Breast epithelium (tissue), 3 donors: ENCODE measurements around the gene F2RL3.

Experiments used
- POLR2A ChIP-seq: fragments of 450-650 bp; IDR thresholded peaks from one replicate; pipeline ENCODE4 v1.6.1; 2016; ENCODE audit warnings: antibody characterized with exemption, mild to moderate bottlenecking, moderate library complexity
- TF ChIP-seq, protein P1 (sequence below), 3 donors: fragments of 450-650 bp; IDR thresholded peaks; one replicate each; pipeline ENCODE4 v1.5.1; 2016 to 2017; ENCODE audit warnings: antibody characterized with exemption in 3 of 3, mild to moderate bottlenecking in 3 of 3, moderate library complexity in 3 of 3

- TF ChIP-seq POLR2A: no peak
- TF ChIP-seq, protein P1, sequence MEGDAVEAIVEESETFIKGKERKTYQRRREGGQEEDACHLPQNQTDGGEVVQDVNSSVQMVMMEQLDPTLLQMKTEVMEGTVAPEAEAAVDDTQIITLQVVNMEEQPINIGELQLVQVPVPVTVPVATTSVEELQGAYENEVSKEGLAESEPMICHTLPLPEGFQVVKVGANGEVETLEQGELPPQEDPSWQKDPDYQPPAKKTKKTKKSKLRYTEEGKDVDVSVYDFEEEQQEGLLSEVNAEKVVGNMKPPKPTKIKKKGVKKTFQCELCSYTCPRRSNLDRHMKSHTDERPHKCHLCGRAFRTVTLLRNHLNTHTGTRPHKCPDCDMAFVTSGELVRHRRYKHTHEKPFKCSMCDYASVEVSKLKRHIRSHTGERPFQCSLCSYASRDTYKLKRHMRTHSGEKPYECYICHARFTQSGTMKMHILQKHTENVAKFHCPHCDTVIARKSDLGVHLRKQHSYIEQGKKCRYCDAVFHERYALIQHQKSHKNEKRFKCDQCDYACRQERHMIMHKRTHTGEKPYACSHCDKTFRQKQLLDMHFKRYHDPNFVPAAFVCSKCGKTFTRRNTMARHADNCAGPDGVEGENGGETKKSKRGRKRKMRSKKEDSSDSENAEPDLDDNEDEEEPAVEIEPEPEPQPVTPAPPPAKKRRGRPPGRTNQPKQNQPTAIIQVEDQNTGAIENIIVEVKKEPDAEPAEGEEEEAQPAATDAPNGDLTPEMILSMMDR (IDR thresholded peaks at IDR 0.05): no peak
Measured at GRCh38 chr19:16841391-16841926, 47.3 kb upstream of the F2RL3 start.
